ENCODE data around the gene TMEM139.
"Not testable (repeated sequence)": the region's sequence is repeated elsewhere in the genome, so short reads cannot be mapped to it uniquely, and the experiment has no call there.

Gene TMEM139

GRCh38 chr7:143258831-143259230 lies 25.9 kb upstream of the TMEM139 start:
- no peak for DNase-seq (ENCODE audit: low read depth in 2 of 2)

- no peak for DNase-seq (ENCODE audit: low read depth in 2 of 2)
Measured at GRCh38 chr7:143259765-143260164, 25.0 kb upstream of the TMEM139 start.

- DNase-seq (ENCODE audit: low read depth in 2 of 2) = no peak
Measured at GRCh38 chr7:143261901-143262300, 22.9 kb upstream of the TMEM139 start.

GRCh38 chr7:143263266-143264195 lies 21.2 kb upstream of the TMEM139 start, which contains the start of gene GSTK1:
Gene GSTK1 (plus strand): TSS chr7:143263441. CDS start chr7:143263514, 73 bp downstream.
- DNase-seq (ENCODE audit: low read depth in 2 of 2) = peak; percentile 63 to 78

- DNase-seq (ENCODE audit: low read depth in 2 of 2) = not testable (repeated sequence)
Measured at GRCh38 chr7:143264196-143264568, 20.6 kb upstream of the TMEM139 start.

- no peak for DNase-seq (ENCODE audit: low read depth in 2 of 2)
Measured at GRCh38 chr7:143265017-143265693, 19.6 kb upstream of the TMEM139 start.

- no peak for DNase-seq (ENCODE audit: low read depth in 2 of 2)
Measured at GRCh38 chr7:143269251-143269650, 15.5 kb upstream of the TMEM139 start.

GRCh38 chr7:143271240-143271639 lies 13.5 kb upstream of the TMEM139 start:
- DNase-seq (ENCODE audit: low read depth in 2 of 2) = no peak

GRCh38 chr7:143272871-143273270 lies 11.9 kb upstream of the TMEM139 start:
- no peak for DNase-seq (ENCODE audit: low read depth in 2 of 2)

- DNase-seq (ENCODE audit: low read depth in 2 of 2) = no peak
Measured at GRCh38 chr7:143279186-143280098, 5.3 kb upstream of the TMEM139 start.

GRCh38 chr7:143280160-143280559 lies 4.6 kb upstream of the TMEM139 start:
- DNase-seq (ENCODE audit: low read depth in 2 of 2) = no peak

- no peak for DNase-seq (ENCODE audit: low read depth in 2 of 2)
Measured at GRCh38 chr7:143280566-143280965, 4.2 kb upstream of the TMEM139 start.

- DNase-seq (ENCODE audit: low read depth in 2 of 2) = no peak
Measured at GRCh38 chr7:143281529-143281928, 3.2 kb upstream of the TMEM139 start.

GRCh38 chr7:143282124-143282523 lies 2.6 kb upstream of the TMEM139 start:
- DNase-seq (ENCODE audit: low read depth in 2 of 2) = no peak

GRCh38 chr7:143283381-143283780 lies 1.4 kb upstream of the TMEM139 start:
- DNase-seq (ENCODE audit: low read depth in 2 of 2) = no peak

- DNase-seq (ENCODE audit: low read depth in 2 of 2) = no peak
Measured at GRCh38 chr7:143285470-143285778, 666 bp downstream of the TMEM139 start.

GRCh38 chr7:143285806-143286521 lies 1.2 kb downstream of the TMEM139 start:
- no peak for DNase-seq (ENCODE audit: low read depth in 2 of 2)

GRCh38 chr7:143286522-143286890 lies 1.7 kb downstream of the TMEM139 start:
- no peak for DNase-seq (ENCODE audit: low read depth in 2 of 2)

GRCh38 chr7:143287339-143287934 lies 2.7 kb downstream of the TMEM139 start:
- no peak for DNase-seq (ENCODE audit: low read depth in 2 of 2)

- peak; percentile 95 to 99 for DNase-seq (ENCODE audit: low read depth in 2 of 2)
Measured at GRCh38 chr7:143287935-143288826, 3.4 kb downstream of the TMEM139 start, which contains the start of gene CASP2. Gene CASP2 (plus strand): TSS chr7:143288351. CDS start chr7:143288456, 105 bp downstream.

Data from stimulated activated CD8-positive, alpha-beta memory T cell treated with anti-CD3 and anti-CD28 coated beads, Interleukin-7, amount 100 ng/mL, for 4 hours (primary cell).